ENCODE results near the gene CRPPA.
A peak's percentile ranks its signal among the peaks of the same experiment; 100 is the strongest.

Gene CRPPA

GRCh38 chr7:16422103-16422435, 731 bp upstream of the CRPPA start:
- no peak for DNase-seq

GRCh38 chr7:16420649-16421332, 547 bp downstream of the CRPPA start:
- peak; percentile 85 for DNase-seq

DNA sequence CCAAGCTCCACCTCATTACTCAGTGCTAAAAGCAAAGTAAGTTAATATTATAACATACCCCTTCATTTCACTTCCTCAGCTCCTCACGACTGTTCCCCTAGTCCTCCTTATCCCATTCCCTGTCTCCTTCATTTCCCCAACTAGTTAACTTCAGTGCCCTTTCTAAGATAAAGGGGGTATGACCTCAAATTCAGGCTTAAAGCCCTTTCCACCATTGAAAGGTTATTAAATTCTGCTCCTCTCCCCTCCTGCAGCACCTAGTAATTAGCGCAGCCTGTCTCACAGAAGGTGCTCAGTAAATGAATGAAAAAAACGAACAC, 1.0 kb downstream of the CRPPA start:
- DNase-seq, result no peak

GRCh38 chr7:16419859-16420258, 1.5 kb downstream of the CRPPA start:
- no peak for DNase-seq

GRCh38 chr7:16419126-16419525, 2.2 kb downstream of the CRPPA start:
- no peak for DNase-seq

- no peak for DNase-seq
These were observed 3.4 kb downstream of the CRPPA start for GRCh38 chr7:16417906-16418305.

DNA sequence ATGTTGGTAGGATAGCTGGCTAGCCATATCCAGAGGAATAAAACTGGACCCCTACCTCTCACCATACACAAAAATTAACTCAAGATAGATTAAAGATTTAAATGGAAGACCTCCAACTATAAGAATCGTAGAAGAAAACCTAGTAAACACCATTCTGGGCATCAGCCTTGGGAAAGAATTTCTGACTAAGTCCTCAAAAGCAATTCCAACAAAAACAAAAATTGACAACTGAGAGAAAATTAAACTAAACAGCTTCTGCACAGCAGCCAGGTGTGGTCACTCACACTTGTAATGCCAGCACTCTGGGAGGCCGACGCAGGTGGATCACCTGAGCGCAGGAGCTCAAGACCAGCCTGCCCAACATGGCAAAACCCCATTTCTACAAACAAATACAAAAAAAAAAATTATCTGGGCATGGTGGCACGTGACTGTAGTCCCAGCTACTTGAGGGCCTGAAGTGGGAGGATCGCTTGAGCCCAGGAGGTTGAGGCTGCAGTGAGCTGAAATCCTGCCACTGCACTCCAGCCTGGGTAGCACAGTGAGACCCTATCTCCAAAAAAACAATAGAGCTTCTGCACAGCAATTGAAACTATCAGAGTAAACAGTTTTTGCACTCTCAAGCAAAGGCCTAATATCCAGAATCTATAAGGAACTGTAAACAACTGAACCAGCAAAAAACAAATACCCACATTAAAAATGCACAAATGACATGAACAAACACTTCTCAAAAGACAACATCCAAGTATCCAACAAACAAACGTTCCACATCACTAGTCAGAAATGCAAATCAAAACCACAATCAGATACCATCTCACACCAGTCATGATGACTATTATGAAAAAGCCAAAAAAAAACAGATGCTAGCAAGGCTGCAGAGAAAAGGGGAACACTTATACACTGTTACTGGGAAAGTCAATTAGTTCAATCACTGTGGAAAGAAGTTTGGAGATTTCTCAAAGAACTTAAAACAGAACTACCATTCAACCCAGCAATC, 4.8 kb downstream of the CRPPA start:
- DNase-seq, result no peak

GRCh38 chr7:16412274-16413254, 8.8 kb downstream of the CRPPA start:
- no peak for DNase-seq

DNA sequence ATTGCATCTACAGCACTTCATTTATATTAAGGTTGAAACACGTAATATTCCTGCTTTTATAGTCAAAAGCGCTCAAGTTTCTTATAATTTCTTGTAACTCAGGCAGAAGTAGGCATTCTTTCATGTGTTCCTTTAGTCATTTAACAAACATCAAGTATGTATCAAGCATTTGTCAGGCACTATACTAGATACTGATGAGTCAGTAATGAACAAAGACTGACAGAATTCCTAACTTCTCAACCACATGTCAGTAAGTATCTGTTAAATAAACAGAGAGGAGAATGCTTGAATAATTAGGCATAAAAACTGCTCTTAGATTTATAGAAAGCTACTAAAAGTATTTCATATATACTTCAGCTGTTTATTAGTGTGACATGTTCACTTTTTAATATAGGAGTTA, 9.9 kb downstream of the CRPPA start:
- DNase-seq, result no peak

DNA sequence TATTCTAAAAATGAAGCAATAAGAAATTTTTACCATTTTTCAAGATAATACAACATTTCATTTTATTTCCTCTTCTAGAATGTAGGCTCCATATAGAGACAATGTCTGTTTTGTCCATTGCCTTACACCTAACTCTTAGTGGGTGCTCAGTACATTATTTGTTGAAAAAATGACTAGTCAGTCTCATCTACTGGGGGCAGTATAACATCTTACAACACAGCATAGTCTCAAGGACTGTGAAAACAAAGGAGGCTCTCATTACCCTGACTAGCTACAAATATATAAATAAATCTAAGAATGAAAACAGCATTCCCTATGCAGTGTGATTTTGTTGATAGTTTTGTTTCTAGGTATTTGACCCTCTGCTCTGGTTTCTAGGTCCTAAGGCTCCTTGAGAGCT, 11.6 kb downstream of the CRPPA start:
- DNase-seq, result no peak

DNA sequence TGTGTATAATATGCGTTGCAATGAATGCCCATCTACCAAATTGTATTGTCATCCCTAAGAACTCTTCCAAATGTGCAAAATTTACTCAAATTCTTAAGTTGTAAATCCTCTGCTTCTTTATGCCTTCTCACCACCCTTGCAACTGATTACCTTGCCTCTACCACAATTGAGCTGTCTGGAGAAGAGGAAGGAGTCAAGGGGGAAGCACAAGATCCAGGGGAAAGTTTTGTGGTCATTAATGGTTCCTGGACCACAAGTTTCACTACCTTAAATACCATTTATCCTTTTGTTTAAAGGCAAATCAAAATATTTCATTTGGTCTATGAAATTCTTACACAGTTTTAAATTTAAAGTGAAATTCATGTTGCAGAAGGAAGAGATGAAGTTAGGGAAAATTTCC, 16.7 kb downstream of the CRPPA start:
- no peak for DNase-seq

GRCh38 chr7:16403475-16403874, 17.9 kb downstream of the CRPPA start:
- no peak for DNase-seq

DNA sequence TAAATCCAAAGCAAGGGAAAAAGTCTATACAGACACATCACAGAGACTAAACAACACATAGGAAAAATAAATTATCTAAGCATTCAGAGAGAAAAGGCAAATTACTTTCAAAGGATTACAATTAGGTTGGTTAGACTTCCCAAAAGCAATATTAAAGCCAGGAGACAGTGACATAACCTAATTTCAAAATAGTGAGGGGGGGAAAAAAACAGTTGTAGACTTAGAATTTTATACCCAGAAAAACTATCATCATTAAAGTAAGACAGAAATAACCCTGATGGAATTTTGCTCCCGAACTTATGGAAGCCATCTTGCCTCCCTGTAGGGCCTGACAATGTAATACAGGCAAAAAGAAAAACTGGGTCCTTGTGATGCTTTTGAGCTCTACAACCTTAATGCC, 18.4 kb downstream of the CRPPA start:
- DNase-seq, result no peak

GRCh38 chr7:16402091-16402490, 19.2 kb downstream of the CRPPA start:
- no peak for DNase-seq

DNA sequence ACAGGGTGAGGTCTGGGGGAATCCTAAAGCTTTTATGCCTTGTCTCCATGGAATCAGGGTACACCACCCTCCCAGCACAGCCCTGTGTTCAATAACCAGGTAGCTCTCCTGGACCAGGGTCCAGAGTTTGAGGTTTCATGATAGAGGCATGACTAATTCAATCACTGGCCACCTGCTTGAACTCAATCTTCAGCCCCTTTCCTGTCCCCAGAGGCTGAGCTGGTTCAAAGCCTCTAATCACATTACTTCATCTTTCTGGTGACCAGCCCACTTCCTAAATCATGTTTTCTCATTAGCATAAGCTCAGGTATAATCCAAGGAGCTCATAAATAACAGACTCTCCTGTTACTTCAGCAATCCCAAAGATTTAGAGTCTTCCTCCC, 20.5 kb downstream of the CRPPA start:
- no peak for DNase-seq

GRCh38 chr7:16399916-16400892, 21.1 kb downstream of the CRPPA start:
- no peak for DNase-seq

GRCh38 chr7:16399265-16399831, 22.0 kb downstream of the CRPPA start:
- DNase-seq, result no peak

- DNase-seq, result no peak
These were observed 23.0 kb downstream of the CRPPA start for GRCh38 chr7:16398146-16399017.

DNA sequence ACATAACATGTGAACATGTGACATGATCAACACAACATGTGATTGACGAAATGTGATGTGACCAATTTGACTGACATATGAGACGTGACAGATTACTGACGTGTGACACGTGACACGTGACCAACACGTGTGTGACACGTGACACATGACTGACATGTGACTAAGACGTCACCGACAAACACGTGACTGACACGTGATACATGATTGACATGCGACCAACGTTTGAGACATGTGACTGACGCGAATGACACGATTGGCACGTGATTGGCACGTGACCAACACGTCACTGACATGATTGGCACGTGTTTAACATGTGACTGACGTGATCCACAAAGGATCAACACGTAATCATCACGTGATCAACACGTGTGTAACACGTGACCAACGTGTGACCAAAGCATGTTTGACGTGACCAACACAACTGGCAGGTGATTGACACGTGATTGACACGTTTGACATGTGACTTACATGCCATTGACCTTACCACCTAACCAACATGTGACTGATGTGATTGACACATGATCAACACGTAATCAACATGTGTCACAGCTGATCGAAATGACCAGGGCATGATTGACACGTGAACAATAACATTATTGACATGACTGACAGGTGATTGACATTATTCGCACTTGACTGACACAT, 23.7 kb downstream of the CRPPA start:
- DNase-seq, result no peak
